ENCODE results near the gene ACP1. TPM values are rescaled to one million over a fixed set of nuclear protein-coding genes. Genes with fewer than 3 reads are reported as not detected.
A peak's percentile ranks its signal among the peaks of the same experiment; 100 is the strongest.

Gene ACP1
- polyA plus RNA-seq (2013, experiment 1 of 4) = 175 TPM
- polyA plus RNA-seq (2013, experiment 2 of 4) = 183 TPM
- 170 TPM for polyA plus RNA-seq (2013, experiment 3 of 4)
- 180 TPM for polyA plus RNA-seq (2013, experiment 4 of 4)

- H3K27ac ChIP-seq (ENCODE audit: insufficient read depth, low read depth, low read length, poor library complexity, severe bottlenecking) = no peak within 1 kb of the TSS
- 0 to 1% methylated on average over 65 to 68 of the region's 73 CpGs for WGBS, 2 experiments
These were observed at the start of gene ACP1 for GRCh38 chr2:264493-265468. Gene ACP1, plus strand, starts transcription at chr2:264947. Its CDS starts 18 bp downstream, at chr2:264965.

DNA sequence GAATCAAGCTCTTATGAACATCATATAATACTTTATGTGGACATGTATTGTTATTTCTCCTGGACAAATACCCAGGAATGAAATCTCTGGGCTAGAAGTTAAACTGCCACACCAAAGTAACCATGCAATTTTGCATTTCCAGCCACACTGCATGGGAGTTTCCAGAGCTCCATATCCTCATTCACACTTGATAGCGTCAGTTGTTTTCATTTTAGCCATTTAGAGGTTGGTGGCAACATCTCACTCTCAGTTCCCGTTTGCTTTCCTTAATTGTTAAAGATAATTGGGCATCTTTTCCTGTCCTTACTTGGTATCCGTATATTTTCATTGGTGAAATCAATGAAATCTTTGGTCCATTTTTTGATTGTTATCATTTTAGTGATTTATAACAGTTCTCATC, 48.7 kb upstream of the ACP1 start:
- no peaks in the 10 kb centered on the region for H3K4me1 ChIP-seq (ENCODE audit: control insufficient read depth, insufficient read depth, low read length)
- H3K27me3 ChIP-seq (ENCODE audit: control insufficient read depth, insufficient read depth, low read length, poor library complexity, severe bottlenecking) = no peaks in the 10 kb centered on the region
- WGBS, 2 experiments = 96 to 97% methylated on average over 2 of the region's 3 CpGs
- no peak overlapping the region for H3K4me3 ChIP-seq (ENCODE audit: insufficient read depth, low read depth, low read length)
- H3K9me3 ChIP-seq (ENCODE audit: control insufficient read depth, low read length) = no peaks in the 10 kb centered on the region
- H3K27ac ChIP-seq (ENCODE audit: insufficient read depth, low read depth, low read length, poor library complexity, severe bottlenecking) = no peak overlapping the region
- no peaks in the 10 kb centered on the region for H3K36me3 ChIP-seq (ENCODE audit: control insufficient read depth, insufficient read depth, low read length)

More at GRCh38 chr2:264493-265468, at the start of gene ACP1:
- peaks cover 16% of the 10 kb centered on the region for H3K27me3 ChIP-seq (ENCODE audit: control insufficient read depth, insufficient read depth, low read length, poor library complexity, severe bottlenecking)
- H3K36me3 ChIP-seq (ENCODE audit: control insufficient read depth, insufficient read depth, low read length) = no peaks in the 10 kb centered on the region
- peaks cover 6% of the 10 kb centered on the region for H3K4me1 ChIP-seq (ENCODE audit: control insufficient read depth, insufficient read depth, low read length)
- no peaks in the 10 kb centered on the region for H3K9me3 ChIP-seq (ENCODE audit: control insufficient read depth, low read length)
- peak within 1 kb of the TSS; percentile 76 for H3K4me3 ChIP-seq (ENCODE audit: insufficient read depth, low read depth, low read length)

GRCh38 chr2:223451-223850, 41.3 kb upstream of the ACP1 start:
- no peak overlapping the region for H3K4me3 ChIP-seq (ENCODE audit: insufficient read depth, low read depth, low read length)
- H3K27me3 ChIP-seq (ENCODE audit: control insufficient read depth, insufficient read depth, low read length, poor library complexity, severe bottlenecking) = no peaks in the 10 kb centered on the region
- H3K36me3 ChIP-seq (ENCODE audit: control insufficient read depth, insufficient read depth, low read length) = no peaks in the 10 kb centered on the region
- H3K9me3 ChIP-seq (ENCODE audit: control insufficient read depth, low read length) = no peaks in the 10 kb centered on the region
- H3K27ac ChIP-seq (ENCODE audit: insufficient read depth, low read depth, low read length, poor library complexity, severe bottlenecking) = no peak overlapping the region
- 93 to 97% methylated on average over 4 of the region's 4 CpGs for WGBS, 2 experiments
- H3K4me1 ChIP-seq (ENCODE audit: control insufficient read depth, insufficient read depth, low read length) = no peaks in the 10 kb centered on the region

DNA sequence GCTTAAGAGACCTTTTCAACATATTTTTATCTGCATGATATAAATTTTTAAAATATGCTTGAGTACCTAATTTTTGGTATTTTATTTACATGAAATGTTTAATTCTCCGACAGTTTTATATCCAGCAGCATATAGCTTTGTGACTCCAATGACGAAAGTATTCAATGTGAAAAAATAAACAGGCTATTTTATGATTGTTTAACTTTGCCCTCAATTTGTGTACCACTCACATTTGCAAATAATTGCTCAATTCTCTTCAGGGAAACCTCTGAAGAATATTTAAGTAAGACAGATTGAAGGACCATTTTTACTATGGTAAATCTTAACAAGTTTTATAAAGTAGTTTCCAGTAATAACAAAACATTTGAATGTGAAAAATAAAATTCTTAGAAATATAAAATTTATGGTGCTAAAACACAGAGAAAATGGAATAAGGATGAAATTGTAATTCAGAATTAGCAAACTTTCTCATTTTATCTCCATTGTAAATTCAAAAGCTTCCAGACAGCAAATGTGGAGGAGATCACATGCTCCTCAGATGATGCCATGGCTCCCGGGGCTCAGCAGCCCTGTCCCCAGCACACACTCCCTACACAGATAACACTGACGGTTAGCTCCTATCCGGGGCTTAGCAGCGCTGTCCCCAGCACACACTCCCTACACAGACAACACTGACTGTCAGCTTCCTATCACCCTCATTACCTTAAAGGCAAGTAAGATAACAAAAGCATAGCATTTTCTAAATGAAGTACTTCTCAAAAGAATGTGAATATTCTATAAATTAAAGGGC, 40.6 kb upstream of the ACP1 start:
- 91 to 99% methylated on average over 4 to 6 of the region's 6 CpGs for WGBS, 2 experiments
- Histone ChIP-seq H3K36me3 (ENCODE audit: control insufficient read depth, insufficient read depth, low read length) (no peaks in the 10 kb centered on the region), H3K4me3 (ENCODE audit: insufficient read depth, low read depth, low read length) (no peak overlapping the region), H3K27me3 (ENCODE audit: control insufficient read depth, insufficient read depth, low read length, poor library complexity, severe bottlenecking) (no peaks in the 10 kb centered on the region), H3K27ac (ENCODE audit: insufficient read depth, low read depth, low read length, poor library complexity, severe bottlenecking) (no peak overlapping the region), H3K4me1 (ENCODE audit: control insufficient read depth, insufficient read depth, low read length) (no peaks in the 10 kb centered on the region), H3K9me3 (ENCODE audit: control insufficient read depth, low read length) (no peaks in the 10 kb centered on the region)

DNA sequence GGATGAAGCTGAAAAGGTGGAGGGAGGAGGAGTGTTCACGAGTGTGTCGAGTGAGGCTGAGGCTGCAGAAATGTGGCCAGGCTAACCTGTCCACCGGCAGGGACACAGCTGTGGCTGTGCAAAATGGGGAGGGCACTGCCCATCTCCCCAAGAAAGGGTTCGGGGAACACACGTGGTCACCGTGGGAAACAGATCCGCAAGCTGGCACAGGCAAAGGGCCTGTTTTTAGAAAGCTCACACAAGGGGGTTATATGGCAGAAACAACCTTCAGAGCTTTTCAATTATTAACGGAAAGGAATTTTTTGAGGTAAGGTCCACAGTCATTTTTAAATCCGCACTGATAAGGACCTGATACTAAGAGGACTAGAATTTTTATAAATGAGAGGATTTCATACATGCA, 36.6 kb upstream of the ACP1 start:
- Histone ChIP-seq H3K27me3 (ENCODE audit: control insufficient read depth, insufficient read depth, low read length, poor library complexity, severe bottlenecking) (no peaks in the 10 kb centered on the region), H3K36me3 (ENCODE audit: control insufficient read depth, insufficient read depth, low read length) (no peaks in the 10 kb centered on the region), H3K4me3 (ENCODE audit: insufficient read depth, low read depth, low read length) (no peak overlapping the region), H3K4me1 (ENCODE audit: control insufficient read depth, insufficient read depth, low read length) (no peaks in the 10 kb centered on the region), H3K9me3 (ENCODE audit: control insufficient read depth, low read length) (no peaks in the 10 kb centered on the region), H3K27ac (ENCODE audit: insufficient read depth, low read depth, low read length, poor library complexity, severe bottlenecking) (no peak overlapping the region)
- WGBS, 2 experiments = 93% methylated on average over 9 of the region's 9 CpGs

DNA sequence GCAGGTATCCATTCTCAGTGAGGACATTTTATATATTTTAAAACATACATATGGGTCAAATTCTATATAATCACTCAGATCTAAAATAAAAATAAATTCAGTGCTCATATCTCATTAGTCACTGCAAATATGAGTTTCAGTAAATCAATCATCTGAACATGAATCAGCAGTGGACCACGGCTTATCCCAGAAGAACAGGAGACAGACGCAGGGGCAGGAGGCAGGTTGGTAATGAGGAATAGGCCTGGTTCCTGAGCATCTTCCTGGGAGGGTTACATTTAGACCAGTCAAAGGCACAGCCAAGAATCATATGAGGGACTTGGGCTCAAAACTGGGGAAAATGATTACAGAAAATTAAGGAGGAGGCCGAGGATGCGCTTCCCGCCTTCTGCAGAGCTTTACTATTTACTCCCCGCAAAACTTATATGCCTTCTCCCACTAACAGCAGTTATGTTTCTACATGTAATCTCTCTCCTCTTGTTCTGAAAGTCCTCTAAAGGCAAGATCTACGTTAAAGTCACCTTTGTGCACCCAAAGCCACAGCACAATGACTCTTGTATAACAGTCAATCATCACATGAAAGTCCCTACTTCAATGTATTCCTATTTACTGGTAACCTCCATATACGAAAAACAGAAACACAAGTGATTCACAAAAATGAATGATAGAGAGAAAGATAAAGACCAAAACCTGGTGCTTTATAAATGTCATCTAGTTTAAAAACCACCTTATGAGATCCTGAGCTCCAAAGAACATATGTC, 36.0 kb upstream of the ACP1 start:
- Histone ChIP-seq H3K27ac (ENCODE audit: insufficient read depth, low read depth, low read length, poor library complexity, severe bottlenecking) (no peak overlapping the region), H3K4me1 (ENCODE audit: control insufficient read depth, insufficient read depth, low read length) (no peaks in the 10 kb centered on the region), H3K9me3 (ENCODE audit: control insufficient read depth, low read length) (no peaks in the 10 kb centered on the region), H3K4me3 (ENCODE audit: insufficient read depth, low read depth, low read length) (no peak overlapping the region), H3K36me3 (ENCODE audit: control insufficient read depth, insufficient read depth, low read length) (no peaks in the 10 kb centered on the region), H3K27me3 (ENCODE audit: control insufficient read depth, insufficient read depth, low read length, poor library complexity, severe bottlenecking) (no peaks in the 10 kb centered on the region)
- WGBS, 2 experiments = 96% methylated on average over 7 to 8 of the region's 8 CpGs

DNA sequence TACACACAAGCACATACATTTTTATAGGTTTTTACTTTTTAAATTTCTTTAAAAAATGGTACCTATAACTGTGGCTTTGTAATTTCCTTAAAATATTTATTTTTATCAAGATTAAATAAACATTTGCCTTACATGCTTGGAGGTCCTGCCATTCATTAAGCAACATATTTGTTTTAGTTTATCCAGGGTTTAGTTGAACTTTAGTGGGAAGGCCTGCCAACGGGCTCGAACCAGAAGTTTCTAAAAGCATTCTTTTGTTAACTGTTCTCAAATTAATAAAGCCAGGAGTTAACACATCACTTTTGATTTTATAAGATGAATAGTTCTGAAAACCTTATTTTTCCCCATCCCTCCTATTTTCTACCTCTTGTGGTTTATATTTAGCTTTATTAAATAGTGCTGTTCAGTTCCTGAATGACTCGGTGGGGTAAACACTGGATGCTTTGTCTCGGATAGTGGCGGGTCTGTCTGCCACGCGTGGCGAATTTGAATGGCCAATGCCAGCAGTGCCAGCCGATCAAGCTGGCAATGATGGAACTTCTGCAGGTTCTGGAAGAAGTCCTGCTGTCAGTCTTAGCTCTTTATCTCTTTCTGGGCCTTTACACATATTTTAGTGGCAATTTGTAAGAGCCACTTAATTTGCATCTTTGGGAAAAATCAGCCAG, 33.1 kb upstream of the ACP1 start:
- Histone ChIP-seq H3K27me3 (ENCODE audit: control insufficient read depth, insufficient read depth, low read length, poor library complexity, severe bottlenecking) (no peaks in the 10 kb centered on the region), H3K4me3 (ENCODE audit: insufficient read depth, low read depth, low read length) (no peak overlapping the region), H3K36me3 (ENCODE audit: control insufficient read depth, insufficient read depth, low read length) (no peaks in the 10 kb centered on the region), H3K4me1 (ENCODE audit: control insufficient read depth, insufficient read depth, low read length) (no peaks in the 10 kb centered on the region), H3K9me3 (ENCODE audit: control insufficient read depth, low read length) (no peaks in the 10 kb centered on the region), H3K27ac (ENCODE audit: insufficient read depth, low read depth, low read length, poor library complexity, severe bottlenecking) (no peak overlapping the region)
- WGBS, 2 experiments = 96% methylated on average over 9 of the region's 9 CpGs

- Histone ChIP-seq H3K9me3 (ENCODE audit: control insufficient read depth, low read length) (no peaks in the 10 kb centered on the region), H3K27me3 (ENCODE audit: control insufficient read depth, insufficient read depth, low read length, poor library complexity, severe bottlenecking) (no peaks in the 10 kb centered on the region), H3K4me1 (ENCODE audit: control insufficient read depth, insufficient read depth, low read length) (no peaks in the 10 kb centered on the region), H3K4me3 (ENCODE audit: insufficient read depth, low read depth, low read length) (no peak overlapping the region), H3K27ac (ENCODE audit: insufficient read depth, low read depth, low read length, poor library complexity, severe bottlenecking) (no peak overlapping the region), H3K36me3 (ENCODE audit: control insufficient read depth, insufficient read depth, low read length) (no peaks in the 10 kb centered on the region)
- WGBS, 2 experiments = 25 to 35% methylated on average over 7 of the region's 7 CpGs
These were observed 31.7 kb upstream of the ACP1 start for GRCh38 chr2:233030-233429.

DNA sequence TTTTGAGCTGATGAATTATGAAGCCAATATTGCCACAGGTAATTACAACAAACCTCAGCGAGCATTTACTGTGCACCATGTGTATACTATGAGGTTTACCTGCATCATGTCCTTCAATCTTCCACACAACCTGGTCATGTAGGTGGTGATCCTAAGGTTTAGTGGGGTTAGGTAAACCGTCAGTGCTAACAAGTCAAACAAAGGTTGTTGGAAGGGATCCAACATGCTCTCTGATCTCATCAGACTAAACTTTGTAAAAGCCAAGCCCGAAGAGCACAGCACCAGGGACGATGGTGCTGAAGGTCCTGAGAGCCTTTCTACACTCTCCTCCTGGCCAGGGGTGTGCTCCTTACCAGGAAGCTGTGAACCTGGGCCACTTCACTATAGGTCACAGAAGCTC, 30.3 kb upstream of the ACP1 start:
- no peaks in the 10 kb centered on the region for H3K36me3 ChIP-seq (ENCODE audit: control insufficient read depth, insufficient read depth, low read length)
- H3K27ac ChIP-seq (ENCODE audit: insufficient read depth, low read depth, low read length, poor library complexity, severe bottlenecking) = no peak overlapping the region
- no peaks in the 10 kb centered on the region for H3K9me3 ChIP-seq (ENCODE audit: control insufficient read depth, low read length)
- H3K4me1 ChIP-seq (ENCODE audit: control insufficient read depth, insufficient read depth, low read length) = no peaks in the 10 kb centered on the region
- H3K27me3 ChIP-seq (ENCODE audit: control insufficient read depth, insufficient read depth, low read length, poor library complexity, severe bottlenecking) = no peaks in the 10 kb centered on the region
- 93% methylated on average over 4 of the region's 4 CpGs for WGBS, 2 experiments
- no peak overlapping the region for H3K4me3 ChIP-seq (ENCODE audit: insufficient read depth, low read depth, low read length)

Data from ectodermal cell (in vitro differentiated cells).